ENCODE measurements around the gene PTPRB.

DNA sequence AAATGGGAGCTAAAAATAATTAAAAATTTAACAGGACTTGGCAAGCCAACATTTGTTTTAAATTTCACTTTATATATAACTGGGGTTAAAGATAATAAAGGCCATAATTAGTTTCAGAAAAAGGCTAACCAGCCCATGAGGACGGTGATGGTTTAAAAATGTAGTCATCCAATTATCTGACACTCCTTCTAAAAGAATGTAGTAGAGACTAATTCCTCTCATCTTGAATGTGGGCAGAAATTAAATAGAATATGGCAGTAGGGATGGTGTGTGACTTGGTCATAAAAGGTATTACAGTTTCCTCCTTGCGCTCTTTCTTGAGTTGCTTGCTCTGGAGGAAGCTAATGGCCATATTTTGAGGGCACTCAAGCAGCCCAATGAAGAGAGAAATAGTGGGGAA lies 49.1 kb upstream of the PTPRB start:
- TF ChIP-seq, protein P1, sequence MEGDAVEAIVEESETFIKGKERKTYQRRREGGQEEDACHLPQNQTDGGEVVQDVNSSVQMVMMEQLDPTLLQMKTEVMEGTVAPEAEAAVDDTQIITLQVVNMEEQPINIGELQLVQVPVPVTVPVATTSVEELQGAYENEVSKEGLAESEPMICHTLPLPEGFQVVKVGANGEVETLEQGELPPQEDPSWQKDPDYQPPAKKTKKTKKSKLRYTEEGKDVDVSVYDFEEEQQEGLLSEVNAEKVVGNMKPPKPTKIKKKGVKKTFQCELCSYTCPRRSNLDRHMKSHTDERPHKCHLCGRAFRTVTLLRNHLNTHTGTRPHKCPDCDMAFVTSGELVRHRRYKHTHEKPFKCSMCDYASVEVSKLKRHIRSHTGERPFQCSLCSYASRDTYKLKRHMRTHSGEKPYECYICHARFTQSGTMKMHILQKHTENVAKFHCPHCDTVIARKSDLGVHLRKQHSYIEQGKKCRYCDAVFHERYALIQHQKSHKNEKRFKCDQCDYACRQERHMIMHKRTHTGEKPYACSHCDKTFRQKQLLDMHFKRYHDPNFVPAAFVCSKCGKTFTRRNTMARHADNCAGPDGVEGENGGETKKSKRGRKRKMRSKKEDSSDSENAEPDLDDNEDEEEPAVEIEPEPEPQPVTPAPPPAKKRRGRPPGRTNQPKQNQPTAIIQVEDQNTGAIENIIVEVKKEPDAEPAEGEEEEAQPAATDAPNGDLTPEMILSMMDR (IDR thresholded peaks at IDR 0.05; ENCODE audit: low read length): no peak
- TF ChIP-seq EZH2 (IDR thresholded peaks at IDR 0.05; ENCODE audit: borderline replicate concordance, low read length): no peak

All from OCI-LY1 (cell line).